RWPE2 (cell line): ENCODE results near the gene TAX1BP3.

Source experiments
- ATAC-seq: fragments of 200-7000 bp; cut with Tn5 transposase; 3 replicates; pipeline ENCODE4 v1.9.1; 2021; ENCODE audit warnings: low read depth
- DNase-seq: peaks from one replicate; pipeline ENCODE4 v3.0.0-alpha.2; 2020; ENCODE audit warnings: low spot score
- H3K27ac ChIP-seq: fragments of 450-650 bp; 2 replicates; pipeline ENCODE4 v1.5.1; 2017; ENCODE audit warnings: mild to moderate bottlenecking; ENCODE audit not compliant: poor library complexity, severe bottlenecking
- H3K27me3 ChIP-seq: fragments of 250-450 bp; sonication (Bioruptor Pico); 2 replicates; pipeline ENCODE4 v1.5.1; 2021; ENCODE audit warnings: mild to moderate bottlenecking, moderate library complexity; ENCODE audit not compliant: insufficient read depth, poor library complexity, severe bottlenecking
- H3K36me3 ChIP-seq: fragments of 250-450 bp; sonication (Bioruptor Pico); 2 replicates; pipeline ENCODE4 v1.5.1; 2020; ENCODE audit warnings: low read depth, mild to moderate bottlenecking, moderate library complexity
- H3K4me1 ChIP-seq: fragments of 250-450 bp; sonication (Bioruptor Pico); 2 replicates; pipeline ENCODE4 v1.5.1; 2021; ENCODE audit warnings: mild to moderate bottlenecking, moderate library complexity; ENCODE audit not compliant: insufficient read depth, poor library complexity, severe bottlenecking
- H3K4me3 ChIP-seq: fragments of 250-450 bp; sonication (Bioruptor Pico); 2 replicates; pipeline ENCODE4 v1.5.1; 2021; ENCODE audit warnings: mild to moderate bottlenecking, moderate library complexity; ENCODE audit not compliant: severe bottlenecking
- H3K9me3 ChIP-seq: fragments of 250-450 bp; sonication (Bioruptor Pico); 2 replicates; pipeline ENCODE4 v1.5.1; 2021; ENCODE audit warnings: mild to moderate bottlenecking, moderate library complexity; ENCODE audit not compliant: severe bottlenecking
- TF ChIP-seq, protein P1 (sequence below): fragments of 450-650 bp; IDR thresholded peaks from one replicate; pipeline ENCODE4 v1.5.1; 2017; ENCODE audit warnings: mild to moderate bottlenecking, moderate library complexity; ENCODE audit not compliant: poor library complexity, severe bottlenecking

Gene TAX1BP3

GRCh38 chr17:3647251-3647650 is 21.1 kb downstream of the TAX1BP3 start:
- Histone ChIP-seq H3K27me3 (no peaks in the 10 kb centered on the region), H3K4me1 (no peaks in the 10 kb centered on the region), H3K4me3 (no peak overlapping the region), H3K27ac (no peak overlapping the region), H3K9me3 (no peaks in the 10 kb centered on the region), H3K36me3 (peaks cover 7% of the 10 kb centered on the region; the same call in 1 of the 2 replicates)
- DNase-seq = no peak
- TF ChIP-seq, protein P1, sequence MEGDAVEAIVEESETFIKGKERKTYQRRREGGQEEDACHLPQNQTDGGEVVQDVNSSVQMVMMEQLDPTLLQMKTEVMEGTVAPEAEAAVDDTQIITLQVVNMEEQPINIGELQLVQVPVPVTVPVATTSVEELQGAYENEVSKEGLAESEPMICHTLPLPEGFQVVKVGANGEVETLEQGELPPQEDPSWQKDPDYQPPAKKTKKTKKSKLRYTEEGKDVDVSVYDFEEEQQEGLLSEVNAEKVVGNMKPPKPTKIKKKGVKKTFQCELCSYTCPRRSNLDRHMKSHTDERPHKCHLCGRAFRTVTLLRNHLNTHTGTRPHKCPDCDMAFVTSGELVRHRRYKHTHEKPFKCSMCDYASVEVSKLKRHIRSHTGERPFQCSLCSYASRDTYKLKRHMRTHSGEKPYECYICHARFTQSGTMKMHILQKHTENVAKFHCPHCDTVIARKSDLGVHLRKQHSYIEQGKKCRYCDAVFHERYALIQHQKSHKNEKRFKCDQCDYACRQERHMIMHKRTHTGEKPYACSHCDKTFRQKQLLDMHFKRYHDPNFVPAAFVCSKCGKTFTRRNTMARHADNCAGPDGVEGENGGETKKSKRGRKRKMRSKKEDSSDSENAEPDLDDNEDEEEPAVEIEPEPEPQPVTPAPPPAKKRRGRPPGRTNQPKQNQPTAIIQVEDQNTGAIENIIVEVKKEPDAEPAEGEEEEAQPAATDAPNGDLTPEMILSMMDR = no peak
- ATAC-seq = no peak

- H3K27me3 ChIP-seq = no peaks in the 10 kb centered on the region
These were observed 23.1 kb downstream of the TAX1BP3 start for GRCh38 chr17:3645310-3645709.

GRCh38 chr17:3643889-3644349 is 24.5 kb downstream of the TAX1BP3 start:
- ATAC-seq (no peak), DNase-seq (no peak)
- Histone ChIP-seq H3K36me3 (0 out of 2 replicates have a peak, but pooled peaks cover 3% of the 10 kb centered on the region), H3K27me3 (no peaks in the 10 kb centered on the region), H3K4me3 (no peak overlapping the region), H3K4me1 (no peaks in the 10 kb centered on the region), H3K9me3 (no peaks in the 10 kb centered on the region), H3K27ac (no peak overlapping the region)
- TF ChIP-seq, protein P1 = no peak

More at GRCh38 chr17:3645310-3645709, 23.1 kb downstream of the TAX1BP3 start:
- TF ChIP-seq, protein P1 = no peak
- no peaks in the 10 kb centered on the region for H3K9me3 ChIP-seq
- no peak overlapping the region for H3K27ac ChIP-seq
- ATAC-seq = no peak
- peaks cover 9% of the 10 kb centered on the region; the same call in 1 of the 2 replicates for H3K36me3 ChIP-seq
- DNase-seq = no peak
- no peak overlapping the region for H3K4me3 ChIP-seq
- H3K4me1 ChIP-seq = no peaks in the 10 kb centered on the region

- Histone ChIP-seq H3K9me3 (no peaks in the 10 kb centered on the region), H3K27ac (no peak overlapping the region), H3K36me3 (0 out of 2 replicates have a peak, but pooled peaks cover 3% of the 10 kb centered on the region), H3K4me3 (no peak overlapping the region), H3K4me1 (no peaks in the 10 kb centered on the region), H3K27me3 (no peaks in the 10 kb centered on the region)
- DNase-seq (no peak), ATAC-seq (no peak)
- TF ChIP-seq, protein P1 = no peak
These were observed 26.5 kb downstream of the TAX1BP3 start for GRCh38 chr17:3641717-3642486.

DNA sequence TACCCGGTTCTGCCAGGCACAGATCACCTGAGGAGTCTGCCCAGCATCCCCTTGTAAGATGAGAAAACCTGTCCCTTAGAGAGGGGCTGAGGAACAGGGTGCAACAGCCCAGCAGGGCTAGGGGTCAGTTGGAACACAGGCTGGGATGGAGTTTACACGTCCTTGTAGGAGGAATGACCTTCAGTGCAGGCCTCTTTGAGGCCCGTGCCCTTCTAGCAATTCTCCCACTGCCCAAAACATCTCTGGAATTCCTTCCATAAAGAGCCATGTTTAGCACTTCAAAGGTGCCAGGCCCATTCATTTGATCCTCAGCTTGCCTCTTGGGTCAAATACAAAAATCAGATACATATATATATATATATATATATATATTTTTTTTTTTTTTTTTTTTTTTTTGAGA is 27.4 kb downstream of the TAX1BP3 start:
- H3K4me1 ChIP-seq = no peaks in the 10 kb centered on the region
- no peak overlapping the region for H3K4me3 ChIP-seq
- TF ChIP-seq, protein P1 = no peak
- ATAC-seq = no peak
- no peak for DNase-seq
- H3K9me3 ChIP-seq = no peaks in the 10 kb centered on the region
- no peaks in the 10 kb centered on the region for H3K27me3 ChIP-seq
- H3K36me3 ChIP-seq = 0 out of 2 replicates have a peak, but pooled peaks cover 3% of the 10 kb centered on the region
- no peak overlapping the region for H3K27ac ChIP-seq
